IPS DF 4.7 (cell line): ENCODE results near the gene NLRC4.
"Not testable (repeated sequence)": the region's sequence is repeated elsewhere in the genome, so short reads cannot be mapped to it uniquely, and the experiment has no call there.

ENCODE experiments used
- DNase-seq: peaks from one replicate; pipeline ENCODE4 v3.0.0-alpha.2; 2013; ENCODE audit warnings: low spot score; ENCODE audit errors: extremely low read depth

NLRC4 gene

DNA sequence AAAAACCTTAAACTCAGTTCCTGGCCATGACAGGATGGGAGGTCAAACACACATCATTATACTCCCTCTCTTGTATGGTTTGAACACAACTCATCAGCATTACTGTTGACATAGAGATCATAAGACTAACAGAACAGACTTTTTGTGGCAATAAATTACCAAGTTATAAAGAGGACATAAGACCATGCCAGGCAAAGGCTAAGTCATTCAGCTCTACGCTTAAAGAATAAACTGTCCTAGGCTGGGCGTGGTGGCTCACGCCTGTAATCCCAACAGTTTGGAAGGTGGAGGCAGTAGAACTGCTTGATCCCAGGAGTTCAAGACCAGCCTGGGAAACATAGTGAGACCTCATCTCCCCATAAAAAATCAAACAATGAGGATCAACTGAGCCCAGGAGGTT is 16.4 kb downstream of the NLRC4 start:
- no peak for DNase-seq

DNA sequence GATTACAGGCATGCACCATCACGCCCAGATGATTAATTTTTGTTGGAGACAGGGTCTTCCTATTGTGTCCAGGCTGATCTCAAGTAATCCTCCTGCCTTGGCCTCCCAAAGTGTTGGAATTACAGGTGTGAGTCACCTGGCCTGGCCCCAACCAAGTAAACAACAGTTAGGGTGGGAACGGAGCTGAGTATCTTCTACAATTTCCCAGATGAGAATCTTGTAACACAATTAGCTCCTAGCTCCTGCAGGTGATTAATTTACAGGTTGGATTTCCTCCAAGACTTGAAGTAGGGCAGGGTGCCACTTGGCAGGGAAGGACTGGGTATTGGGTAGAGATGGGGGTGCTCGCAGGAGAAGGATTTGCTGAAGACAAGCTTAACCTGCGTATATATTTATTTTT is 17.8 kb downstream of the NLRC4 start:
- no peak for DNase-seq

- no peak for DNase-seq
Measured at GRCh38 chr2:32242331-32242730, 22.4 kb downstream of the NLRC4 start.

DNA sequence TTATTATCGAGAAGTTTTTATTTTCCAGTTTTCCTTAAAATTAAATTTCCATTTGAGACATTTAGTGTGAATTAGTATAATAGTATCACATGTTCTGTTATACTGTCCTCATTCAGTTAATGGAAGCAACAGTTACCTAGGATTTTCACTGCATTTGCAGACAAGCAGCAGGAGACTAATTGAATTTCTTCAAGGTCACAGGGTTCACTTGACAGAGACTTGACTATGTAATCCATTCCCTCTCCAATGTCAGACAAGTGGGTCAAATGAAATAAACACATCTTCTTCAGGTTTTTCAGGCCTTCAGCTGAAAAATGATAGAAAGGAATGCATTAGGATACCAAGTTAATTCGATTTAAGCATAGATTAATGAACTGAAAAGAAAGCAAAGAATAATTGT is 26.7 kb downstream of the NLRC4 start:
- DNase-seq, result no peak

DNA sequence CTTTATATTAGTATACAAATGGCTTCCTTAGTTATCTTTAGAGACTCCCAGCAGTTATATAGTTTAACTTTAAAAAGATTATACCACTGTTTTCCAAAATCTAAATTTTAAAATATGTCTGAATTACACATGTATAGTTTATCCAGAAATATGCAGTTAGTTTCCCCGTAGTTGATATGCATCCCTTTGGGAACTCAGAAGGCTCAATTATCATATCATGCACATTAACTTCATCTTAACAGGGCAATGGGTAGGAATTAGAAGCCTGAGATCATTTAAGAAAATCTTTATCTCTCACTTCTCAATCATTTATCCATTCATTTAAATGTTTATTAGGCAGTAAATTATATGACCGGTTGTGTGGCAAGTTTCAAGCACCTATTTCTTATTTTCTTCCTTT is 27.2 kb downstream of the NLRC4 start:
- no peak for DNase-seq

DNA sequence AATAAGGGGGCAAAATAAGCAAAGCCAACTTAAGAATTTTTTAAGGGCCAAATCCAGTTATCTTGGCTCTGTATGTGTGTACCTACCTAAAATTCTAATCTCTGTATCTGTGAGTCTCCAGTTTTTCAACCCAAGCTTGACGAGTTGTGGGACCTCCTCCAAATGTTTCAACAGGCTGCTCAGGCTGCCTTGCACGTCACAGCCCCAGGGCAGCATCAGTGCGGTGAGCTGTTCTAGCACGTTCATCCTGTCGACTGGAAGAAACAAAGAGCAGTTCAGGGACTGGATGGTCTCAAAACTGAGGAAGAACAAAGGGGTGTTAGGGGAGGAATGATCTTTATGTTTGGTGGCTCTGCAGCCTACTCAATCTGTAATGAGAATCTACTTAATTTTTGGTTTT is 29.4 kb downstream of the NLRC4 start:
- no peak for DNase-seq

- no peak for DNase-seq
Measured at GRCh38 chr2:32231959-32232358, 32.7 kb downstream of the NLRC4 start.

GRCh38 chr2:32229635-32230034 is 35.1 kb downstream of the NLRC4 start:
- no peak for DNase-seq

DNA sequence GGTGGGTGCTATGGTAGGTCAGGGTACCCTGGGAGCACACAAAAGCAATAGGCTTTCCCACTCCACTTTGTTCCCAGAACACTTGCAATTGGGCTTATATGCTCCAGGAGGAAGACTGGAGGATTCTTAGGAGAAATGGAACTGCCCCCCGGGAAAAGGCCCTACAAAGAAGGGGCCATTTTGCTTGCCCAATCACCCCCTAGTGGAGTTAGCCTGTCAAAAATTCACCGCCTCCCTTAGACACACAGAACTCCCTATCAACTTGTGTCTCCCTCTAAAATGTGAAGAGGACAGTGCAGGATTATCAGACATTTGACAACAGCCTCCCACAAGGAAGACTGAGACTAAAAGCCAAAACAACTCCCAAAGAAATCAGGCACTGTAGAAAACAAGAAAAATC is 36.5 kb downstream of the NLRC4 start:
- no peak for DNase-seq

DNA sequence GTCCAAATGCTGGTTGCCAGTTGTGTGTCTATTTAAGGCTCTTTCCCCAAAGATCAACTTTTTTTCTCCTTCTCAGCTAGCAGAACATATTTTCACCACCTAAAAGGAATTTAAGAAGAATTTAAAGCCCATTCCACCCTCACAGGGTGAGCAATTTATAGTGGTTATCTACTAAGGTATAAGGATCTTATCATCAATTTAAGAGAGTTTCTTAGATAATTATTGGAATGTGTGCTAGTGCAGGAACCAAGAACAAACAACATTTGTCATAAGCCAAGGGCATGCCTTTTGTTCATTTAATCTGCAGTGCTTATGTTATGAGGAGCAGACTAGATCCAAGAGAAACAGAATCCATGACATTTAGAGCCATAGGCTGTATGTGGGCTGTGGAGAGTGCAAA is 37.2 kb downstream of the NLRC4 start:
- no peak for DNase-seq

DNA sequence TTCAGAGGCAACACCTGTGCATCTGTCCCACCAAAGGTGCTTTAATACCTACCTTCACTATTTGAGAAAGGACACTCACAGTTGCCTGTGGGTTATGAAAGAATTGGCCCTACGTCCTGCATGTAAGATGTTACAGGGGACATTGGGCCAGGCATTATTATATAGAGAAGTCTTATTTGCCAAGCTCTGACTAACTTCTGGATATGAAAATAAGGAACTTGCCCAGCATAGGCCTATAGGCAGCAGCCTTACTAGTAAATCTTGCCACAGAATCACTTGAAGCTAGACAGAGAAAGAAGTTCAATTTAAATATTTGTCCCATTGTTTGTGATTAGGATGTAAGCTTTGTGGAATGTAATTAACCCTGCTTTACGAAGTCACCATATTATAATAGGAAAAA is 41.7 kb downstream of the NLRC4 start:
- DNase-seq, result no peak

- no peak for DNase-seq
Measured at GRCh38 chr2:32220445-32220844, 44.2 kb downstream of the NLRC4 start.

DNA sequence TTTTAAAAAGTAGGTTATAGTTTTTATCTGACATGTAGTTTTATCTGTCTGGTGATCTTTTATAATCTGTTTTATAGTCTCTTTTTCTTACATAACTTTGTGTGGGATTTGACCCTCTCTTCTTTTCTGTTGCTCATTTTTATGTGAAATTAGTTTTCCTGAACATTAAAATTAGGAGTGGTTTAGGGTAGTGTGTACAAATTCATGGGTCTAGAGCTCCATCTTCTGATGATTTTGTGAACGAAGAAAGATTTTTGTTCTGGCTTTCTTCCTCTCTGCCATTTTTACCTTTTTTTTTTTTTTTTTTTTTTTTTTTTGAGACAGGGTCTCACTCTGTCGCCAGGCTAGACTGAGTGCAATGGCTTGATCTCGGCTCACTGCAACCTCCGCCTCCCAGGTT is 52.4 kb downstream of the NLRC4 start:
- DNase-seq, result no peak

DNA sequence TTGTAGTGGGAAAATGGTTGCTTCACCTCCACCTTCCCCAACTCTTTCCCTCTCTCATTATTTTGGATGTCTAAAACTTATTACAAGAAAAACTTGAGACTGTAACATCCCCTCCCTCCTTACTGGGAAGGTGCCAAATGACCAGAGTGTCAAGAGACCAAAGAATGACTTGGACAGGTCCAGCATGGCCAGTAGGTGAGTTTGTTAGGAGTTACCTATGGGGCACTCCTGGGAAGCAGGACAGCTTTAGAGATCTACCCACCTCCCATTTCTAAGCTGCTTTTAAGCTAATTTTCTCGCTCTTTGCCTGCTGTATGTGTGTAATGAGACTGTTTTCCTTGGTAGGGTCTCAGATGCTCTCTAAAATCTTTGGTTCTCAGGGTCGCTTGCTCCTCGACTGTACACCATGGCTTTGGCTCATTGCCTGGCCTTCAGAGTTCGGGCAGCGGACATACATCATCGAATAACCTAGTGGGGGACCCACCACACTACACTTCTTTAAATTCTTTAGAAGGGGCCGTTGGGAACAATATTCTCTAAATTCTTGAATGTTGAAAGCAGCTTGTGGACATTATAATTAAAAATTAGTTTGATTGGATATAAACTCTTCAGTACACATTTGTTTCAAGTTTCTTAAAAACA is 53.8 kb downstream of the NLRC4 start:
- no peak for DNase-seq

DNA sequence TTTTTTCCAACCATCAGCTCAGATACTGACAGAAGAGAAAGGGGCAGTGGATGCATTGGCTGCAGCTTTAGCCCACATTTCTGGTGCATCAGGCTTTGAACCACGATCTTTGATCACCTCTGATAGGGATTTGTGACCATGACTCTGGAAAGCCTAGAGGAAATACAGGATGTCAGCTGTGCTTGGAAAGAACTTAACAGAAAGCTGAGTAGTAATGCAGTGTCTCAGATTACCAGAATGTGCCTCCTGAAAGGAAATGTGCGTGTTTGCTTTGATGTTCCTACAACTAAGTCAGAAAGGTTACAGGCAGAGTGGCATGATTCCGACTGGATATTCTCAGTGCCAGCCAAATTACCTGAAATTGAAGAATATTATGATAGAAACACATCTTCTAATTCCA is 61.3 kb downstream of the NLRC4 start:
- DNase-seq, result not testable (repeated sequence)

DNA sequence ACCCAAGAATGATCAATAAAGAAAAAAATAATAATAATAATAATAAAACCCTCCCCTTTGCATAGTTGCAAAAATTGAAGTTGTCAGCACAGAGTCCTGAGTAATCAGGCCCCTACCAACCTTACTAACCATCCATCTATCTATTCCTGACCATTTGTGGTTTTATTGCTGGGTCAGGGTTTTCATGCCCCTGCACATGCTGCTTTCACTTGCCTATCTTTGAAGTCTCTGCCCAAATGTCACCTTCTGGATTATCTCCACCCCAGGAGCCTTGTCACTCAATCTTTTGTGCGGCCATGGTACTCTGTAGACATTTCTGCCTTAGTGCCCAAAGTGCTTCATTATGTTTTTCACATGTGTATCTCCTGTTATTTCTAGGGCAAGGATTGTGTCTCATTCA is 63.9 kb downstream of the NLRC4 start:
- DNase-seq, result no peak

GRCh38 chr2:32192418-32192817 is 72.3 kb downstream of the NLRC4 start:
- DNase-seq, result no peak

DNA sequence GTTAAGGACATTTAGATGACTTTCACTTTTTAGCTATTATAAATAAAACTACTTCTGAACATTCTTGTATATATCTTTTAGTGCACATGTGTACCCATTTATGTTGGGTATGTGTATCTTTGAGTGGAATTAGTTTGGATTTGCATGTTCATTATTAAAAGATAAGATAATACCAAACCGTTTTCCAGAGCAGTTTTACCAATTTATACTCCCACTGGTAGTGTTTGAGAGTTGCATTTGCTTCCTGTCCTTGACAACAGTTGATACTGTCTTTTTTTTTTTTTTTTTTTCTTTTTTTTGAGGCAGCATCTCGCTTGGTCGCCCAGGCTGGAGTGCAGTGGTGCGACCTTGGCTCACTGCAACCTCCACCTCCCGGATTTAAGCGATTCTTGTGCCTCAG is 75.7 kb downstream of the NLRC4 start:
- DNase-seq, result no peak

DNA sequence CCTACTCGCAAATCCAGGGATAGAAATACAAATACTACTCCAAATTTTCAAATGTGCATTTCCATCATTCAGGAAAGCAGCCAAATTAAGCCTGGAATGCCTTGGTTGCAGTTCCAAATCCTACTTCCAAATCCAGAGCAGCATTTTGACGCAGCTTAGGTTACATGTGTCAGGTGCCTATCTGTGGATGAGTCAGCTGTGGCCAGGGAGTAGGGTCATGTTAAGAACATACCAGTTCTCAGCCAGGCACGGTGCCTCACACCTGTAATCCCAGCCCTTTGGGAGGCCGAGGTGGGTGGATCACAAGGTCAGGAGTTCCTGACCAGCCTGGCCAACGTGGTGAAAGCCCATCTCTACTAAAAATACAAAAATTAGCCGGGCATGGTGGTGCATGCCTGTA is 82.0 kb downstream of the NLRC4 start:
- DNase-seq, result no peak
